Measurements from ENCODE around the gene ACOX3.

ACOX3 gene

GRCh38 chr4:8457646-8458252 is 17.2 kb upstream of the ACOX3 start:
- H3K4me1 Mint-ChIP-seq (ENCODE audit: low read depth), result peaks cover 6% of the 10 kb centered on the region
- no peaks in the 10 kb centered on the region for H3K9me3 Mint-ChIP-seq
- no peak overlapping the region for H3K4me3 Mint-ChIP-seq
- no peaks in the 10 kb centered on the region for H3K27me3 Mint-ChIP-seq
- H3K27ac Mint-ChIP-seq, result no peak overlapping the region
- peaks cover 94% of the 10 kb centered on the region for H3K36me3 Mint-ChIP-seq (ENCODE audit: low read depth)
- intact Hi-C loops (cut with micrococcal nuclease), result no loop called here

GRCh38 chr4:8453957-8454356 is 13.4 kb upstream of the ACOX3 start:
- Mint-ChIP-seq H3K27ac (no peak overlapping the region), H3K4me3 (no peak overlapping the region), H3K36me3 (ENCODE audit: low read depth) (peaks cover 96% of the 10 kb centered on the region), H3K4me1 (ENCODE audit: low read depth) (peaks cover 6% of the 10 kb centered on the region), H3K27me3 (no peaks in the 10 kb centered on the region), H3K9me3 (no peaks in the 10 kb centered on the region)
- intact Hi-C loops (cut with micrococcal nuclease), result no loop called here

- H3K27ac Mint-ChIP-seq, result no peak overlapping the region
- intact Hi-C loops (cut with micrococcal nuclease), result no loop called here
- H3K9me3 Mint-ChIP-seq, result no peaks in the 10 kb centered on the region
- H3K4me3 Mint-ChIP-seq, result no peak overlapping the region
- peaks cover 96% of the 10 kb centered on the region for H3K36me3 Mint-ChIP-seq (ENCODE audit: low read depth)
- H3K27me3 Mint-ChIP-seq, result no peaks in the 10 kb centered on the region
- peaks cover 6% of the 10 kb centered on the region for H3K4me1 Mint-ChIP-seq (ENCODE audit: low read depth)
Measured at GRCh38 chr4:8451440-8452182, 11.1 kb upstream of the ACOX3 start.

GRCh38 chr4:8446122-8446521 is 5.6 kb upstream of the ACOX3 start:
- H3K27me3 Mint-ChIP-seq, result no peaks in the 10 kb centered on the region
- no peak overlapping the region for H3K4me3 Mint-ChIP-seq
- H3K27ac Mint-ChIP-seq, result no peak overlapping the region
- peaks cover 28% of the 10 kb centered on the region for H3K4me1 Mint-ChIP-seq (ENCODE audit: low read depth)
- peaks cover 75% of the 10 kb centered on the region for H3K36me3 Mint-ChIP-seq (ENCODE audit: low read depth)
- intact Hi-C loops (cut with micrococcal nuclease), result no loop called here
- no peaks in the 10 kb centered on the region for H3K9me3 Mint-ChIP-seq

- peaks cover 13% of the 10 kb centered on the region for H3K9me3 Mint-ChIP-seq
- H3K27ac Mint-ChIP-seq, result no peak overlapping the region
- peaks cover 43% of the 10 kb centered on the region for H3K4me1 Mint-ChIP-seq (ENCODE audit: low read depth)
- no peak overlapping the region for H3K4me3 Mint-ChIP-seq
- H3K36me3 Mint-ChIP-seq (ENCODE audit: low read depth), result peaks cover 66% of the 10 kb centered on the region
- no peaks in the 10 kb centered on the region for H3K27me3 Mint-ChIP-seq
- intact Hi-C loops (cut with micrococcal nuclease), result no loop called here
Measured at GRCh38 chr4:8443801-8444200, 3.3 kb upstream of the ACOX3 start.

- intact Hi-C loops (cut with micrococcal nuclease), result no loop called here
- Mint-ChIP-seq H3K4me1 (ENCODE audit: low read depth) (peaks cover 44% of the 10 kb centered on the region), H3K27ac (peak overlapping the region; percentile 51), H3K36me3 (ENCODE audit: low read depth) (peaks cover 56% of the 10 kb centered on the region), H3K9me3 (peaks cover 15% of the 10 kb centered on the region), H3K27me3 (no peaks in the 10 kb centered on the region), H3K4me3 (no peak overlapping the region)
Measured at GRCh38 chr4:8442596-8443358, 2.3 kb upstream of the ACOX3 start.

- H3K27ac Mint-ChIP-seq, result peak overlapping the region; percentile 97
- intact Hi-C loops (cut with micrococcal nuclease), result no loop called here
- peaks cover 44% of the 10 kb centered on the region for H3K36me3 Mint-ChIP-seq (ENCODE audit: low read depth)
- H3K4me1 Mint-ChIP-seq (ENCODE audit: low read depth), result peaks cover 50% of the 10 kb centered on the region
- no peaks in the 10 kb centered on the region for H3K27me3 Mint-ChIP-seq
- H3K9me3 Mint-ChIP-seq, result peaks cover 24% of the 10 kb centered on the region
- peak overlapping the region; percentile 84 for H3K4me3 Mint-ChIP-seq
Measured at GRCh38 chr4:8441499-8442091, 1.1 kb upstream of the ACOX3 start.

GRCh38 chr4:8439914-8440491 is 520 bp downstream of the ACOX3 start:
- Mint-ChIP-seq H3K27ac (peak overlapping the region; percentile 97), H3K27me3 (no peaks in the 10 kb centered on the region), H3K4me3 (peak overlapping the region; percentile 84), H3K4me1 (ENCODE audit: low read depth) (peaks cover 59% of the 10 kb centered on the region), H3K36me3 (ENCODE audit: low read depth) (peaks cover 32% of the 10 kb centered on the region), H3K9me3 (peaks cover 24% of the 10 kb centered on the region)
- intact Hi-C loops (cut with micrococcal nuclease), result loop anchor here (1.0 kb wide), 1 partner anchor 12 kb away; no protein-coding TSS in a partner anchor

GRCh38 chr4:8439168-8439567 is 1.4 kb downstream of the ACOX3 start:
- no peak overlapping the region for H3K4me3 Mint-ChIP-seq
- no peaks in the 10 kb centered on the region for H3K27me3 Mint-ChIP-seq
- peaks cover 24% of the 10 kb centered on the region for H3K9me3 Mint-ChIP-seq
- H3K4me1 Mint-ChIP-seq (ENCODE audit: low read depth), result peaks cover 59% of the 10 kb centered on the region
- peaks cover 34% of the 10 kb centered on the region for H3K36me3 Mint-ChIP-seq (ENCODE audit: low read depth)
- no peak overlapping the region for H3K27ac Mint-ChIP-seq
- intact Hi-C loops (cut with micrococcal nuclease), result no loop called here

GRCh38 chr4:8438743-8439142 is 1.8 kb downstream of the ACOX3 start:
- Mint-ChIP-seq H3K27me3 (no peaks in the 10 kb centered on the region), H3K4me1 (ENCODE audit: low read depth) (peaks cover 57% of the 10 kb centered on the region), H3K36me3 (ENCODE audit: low read depth) (peaks cover 34% of the 10 kb centered on the region), H3K4me3 (no peak overlapping the region), H3K27ac (no peak overlapping the region), H3K9me3 (peaks cover 24% of the 10 kb centered on the region)
- intact Hi-C loops (cut with micrococcal nuclease), result no loop called here

GRCh38 chr4:8437281-8437680 is 3.2 kb downstream of the ACOX3 start:
- no peak overlapping the region for H3K4me3 Mint-ChIP-seq
- H3K9me3 Mint-ChIP-seq, result peaks cover 24% of the 10 kb centered on the region
- intact Hi-C loops (cut with micrococcal nuclease), result no loop called here
- H3K27me3 Mint-ChIP-seq, result no peaks in the 10 kb centered on the region
- H3K36me3 Mint-ChIP-seq (ENCODE audit: low read depth), result peaks cover 26% of the 10 kb centered on the region
- no peak overlapping the region for H3K27ac Mint-ChIP-seq
- peaks cover 42% of the 10 kb centered on the region for H3K4me1 Mint-ChIP-seq (ENCODE audit: low read depth)

- Mint-ChIP-seq H3K36me3 (ENCODE audit: low read depth) (peaks cover 21% of the 10 kb centered on the region), H3K27me3 (no peaks in the 10 kb centered on the region), H3K4me3 (no peak overlapping the region), H3K9me3 (peaks cover 24% of the 10 kb centered on the region), H3K27ac (no peak overlapping the region), H3K4me1 (ENCODE audit: low read depth) (peaks cover 29% of the 10 kb centered on the region)
- intact Hi-C loops (cut with micrococcal nuclease), result no loop called here
Measured at GRCh38 chr4:8435656-8436121, 4.8 kb downstream of the ACOX3 start.

- Mint-ChIP-seq H3K4me1 (ENCODE audit: low read depth) (peaks cover 21% of the 10 kb centered on the region), H3K27me3 (no peaks in the 10 kb centered on the region), H3K27ac (no peak overlapping the region), H3K4me3 (no peak overlapping the region), H3K9me3 (peaks cover 17% of the 10 kb centered on the region), H3K36me3 (ENCODE audit: low read depth) (peaks cover 12% of the 10 kb centered on the region)
- intact Hi-C loops (cut with micrococcal nuclease), result no loop called here
Measured at GRCh38 chr4:8434251-8435073, 6.1 kb downstream of the ACOX3 start.
